CD4-positive, CD25-positive, alpha-beta regulatory T cell (primary cell): ENCODE results near the gene RAG2. TPM values are rescaled to one million over a fixed set of nuclear protein-coding genes. Genes with fewer than 3 reads are reported as not detected.

Source experiments
- ATAC-seq, 2 donors: fragments of 150-1000 bp; cut with Tn5 transposase; one replicate each; pipeline ENCODE4 v1.10.0; 2021; ENCODE audit warnings: low read depth in 2 of 2, moderate number of reproducible peaks in 2 of 2, moderate library complexity in 1 of 2
- DNase-seq, 3 donors: peaks; one replicate each; pipeline versions ENCODE4 v3.0.0 to v3.0.0-alpha.2; 2012 to 2022; ENCODE audit warnings: mixed read lengths in 1 of 3
- H3K27ac ChIP-seq: one replicate; pipeline ENCODE4 v1.7.0; 2013; ENCODE audit warnings: mild to moderate bottlenecking, low read length; ENCODE audit not compliant: insufficient read depth, poor library complexity, severe bottlenecking
- H3K27me3 ChIP-seq: one replicate; pipeline ENCODE4 v1.7.0; 2013; ENCODE audit warnings: low read length; ENCODE audit not compliant: control insufficient read depth, insufficient read depth
- H3K36me3 ChIP-seq: one replicate; pipeline ENCODE4 v1.7.0; 2013; ENCODE audit warnings: mild to moderate bottlenecking, low read length, moderate library complexity; ENCODE audit not compliant: control insufficient read depth, insufficient read depth
- H3K4me1 ChIP-seq: 2 replicates; pipeline ENCODE4 v1.7.0; 2013; ENCODE audit warnings: mild to moderate bottlenecking, low read length; ENCODE audit not compliant: insufficient read depth, control insufficient read depth, poor library complexity, severe bottlenecking
- H3K4me3 ChIP-seq: one replicate; pipeline ENCODE4 v1.7.0; 2013; ENCODE audit warnings: low read depth, mild to moderate bottlenecking, low read length, moderate library complexity
- H3K9me3 ChIP-seq, 2 experiments: 1 replicate in 1 of 2; 2 replicates in 1 of 2; pipeline ENCODE4 v1.7.0; 2013; ENCODE audit warnings: low read length in 2 of 2, mild to moderate bottlenecking in 1 of 2, moderate library complexity in 1 of 2; ENCODE audit not compliant: control insufficient read depth in 2 of 2
- H3K27ac Mint-ChIP-seq, 3 donors: one replicate each; pipeline ENCODE4 v1.8.0; 2020 to 2022; ENCODE audit warnings: mild to moderate bottlenecking in 3 of 3, mixed read lengths in 3 of 3, moderate library complexity in 2 of 3
- H3K27me3 Mint-ChIP-seq: one replicate; pipeline ENCODE4 v1.8.0; 2022; ENCODE audit warnings: mild to moderate bottlenecking, mixed read lengths
- H3K36me3 Mint-ChIP-seq: one replicate; pipeline ENCODE4 v1.8.0; 2020; ENCODE audit warnings: mixed read lengths
- H3K4me1 Mint-ChIP-seq, 4 donors: one replicate each; pipeline ENCODE4 v1.8.0; 2020 to 2022; ENCODE audit warnings: mixed read lengths in 4 of 4, mild to moderate bottlenecking in 1 of 4
- H3K4me3 Mint-ChIP-seq, 4 donors: one replicate each; pipeline ENCODE4 v1.8.0; 2020 to 2022; ENCODE audit warnings: mild to moderate bottlenecking in 4 of 4, mixed read lengths in 4 of 4, moderate library complexity in 3 of 4
- H3K9me3 Mint-ChIP-seq, 7 donors: one replicate each; pipeline ENCODE4 v1.8.0; 2020 to 2022; ENCODE audit warnings: mixed read lengths in 7 of 7, mild to moderate bottlenecking in 3 of 7, moderate library complexity in 2 of 7
- polyA plus RNA-seq, 4 donors: library from polyadenylated mRNA; unstranded; fragments of 300-500 nt; fragmentation: Illumina TruSeq; gene quantifications; one replicate each; pipeline ENCODE4 v1.2.3, GENCODE V29; 2021
- total RNA-seq: library from RNA; stranded (reverse); gene quantifications from one replicate; pipeline ENCODE4 v1.2.3, GENCODE V29; 2022

The RAG2 gene
- total and polyA plus RNA-seq, 5 donors from 2014 or later: not detected

DNA sequence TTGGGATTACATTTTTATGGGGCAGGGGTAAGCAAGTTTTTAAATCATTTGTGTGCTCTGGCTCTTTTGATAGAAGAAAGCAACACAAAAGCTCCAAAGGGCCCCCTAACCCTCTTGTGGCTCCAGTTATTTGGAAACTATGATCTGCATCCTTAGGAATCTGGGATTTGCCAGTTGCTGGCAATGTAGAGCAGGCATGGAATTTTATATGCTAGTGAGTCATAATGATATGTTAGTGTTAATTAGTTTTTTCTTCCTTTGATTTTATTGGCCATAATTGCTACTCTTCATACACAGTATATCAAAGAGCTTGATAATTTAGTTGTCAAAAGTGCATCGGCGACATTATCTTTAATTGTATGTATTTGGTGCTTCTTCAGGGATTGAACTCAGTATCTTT is 20.2 kb downstream of the RAG2 start:
- H3K36me3 ChIP-seq: no peaks in the 10 kb centered on the region
- Mint-ChIP-seq H3K27ac (no peak overlapping the region), H3K9me3 (peaks cover 0 to 8% (median 0%) of the 10 kb centered on the region in 7 donors), H3K27me3 (peaks cover 4% of the 10 kb centered on the region), H3K36me3 (no peaks in the 10 kb centered on the region), H3K4me1 (no peaks in the 10 kb centered on the region), H3K4me3 (no peak overlapping the region)
- no peaks in the 10 kb centered on the region for H3K27me3 ChIP-seq
- ATAC-seq (no peak), DNase-seq (no peak)
- H3K4me3 ChIP-seq: no peak overlapping the region
- H3K4me1 ChIP-seq: no peaks in the 10 kb centered on the region
- H3K27ac ChIP-seq: no peak overlapping the region
- H3K9me3 ChIP-seq: no peaks in the 10 kb centered on the region

DNA sequence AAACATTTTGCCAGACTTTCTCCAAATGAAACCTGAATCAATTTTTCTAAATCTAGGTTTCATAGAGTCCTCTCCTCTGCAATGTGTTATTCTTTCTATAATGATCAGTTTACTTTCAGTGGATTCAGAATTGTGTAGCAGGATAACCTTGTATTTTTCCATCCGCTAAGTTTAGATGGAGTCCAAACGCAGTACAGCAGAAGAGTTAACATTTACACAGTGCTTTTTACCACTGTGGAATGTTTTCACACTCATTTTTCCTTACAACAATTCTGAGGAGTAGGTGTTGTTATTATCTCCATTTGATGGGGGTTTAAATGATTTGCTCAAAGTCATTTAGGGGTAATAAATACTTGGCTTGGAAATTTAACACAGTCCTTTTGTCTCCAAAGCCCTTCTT is 20.7 kb downstream of the RAG2 start:
- H3K9me3 ChIP-seq: no peaks in the 10 kb centered on the region
- Mint-ChIP-seq H3K4me3 (no peak overlapping the region), H3K9me3 (peaks cover 0 to 8% (median 0%) of the 10 kb centered on the region in 7 donors), H3K4me1 (no peaks in the 10 kb centered on the region), H3K36me3 (no peaks in the 10 kb centered on the region), H3K27ac (no peak overlapping the region), H3K27me3 (peaks cover 4% of the 10 kb centered on the region)
- no peak overlapping the region for H3K27ac ChIP-seq
- H3K36me3 ChIP-seq: no peaks in the 10 kb centered on the region
- H3K4me1 ChIP-seq: no peaks in the 10 kb centered on the region
- no peaks in the 10 kb centered on the region for H3K27me3 ChIP-seq
- DNase-seq (no peak), ATAC-seq (no peak)
- H3K4me3 ChIP-seq: no peak overlapping the region

DNA sequence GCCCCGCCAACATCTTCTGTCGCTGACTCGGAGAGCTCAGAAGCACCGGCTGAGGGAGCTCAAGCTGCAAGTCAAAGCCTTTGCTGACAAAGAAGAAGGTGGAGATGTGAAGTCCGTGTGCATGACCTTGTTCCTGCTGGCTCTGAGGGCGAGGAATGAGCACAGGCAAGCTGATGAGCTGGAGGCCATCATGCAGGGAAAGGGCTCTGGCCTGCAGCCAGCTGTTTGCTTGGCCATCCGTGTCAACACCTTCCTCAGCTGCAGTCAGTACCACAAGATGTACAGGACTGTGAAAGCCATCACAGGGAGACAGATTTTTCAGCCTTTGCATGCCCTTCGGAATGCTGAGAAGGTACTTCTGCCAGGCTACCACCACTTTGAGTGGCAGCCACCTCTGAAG is 23.6 kb downstream of the RAG2 start:
- Histone ChIP-seq H3K27me3 (no peaks in the 10 kb centered on the region), H3K27ac (no peak overlapping the region), H3K4me1 (no peaks in the 10 kb centered on the region), H3K36me3 (no peaks in the 10 kb centered on the region), H3K9me3 (no peaks in the 10 kb centered on the region), H3K4me3 (no peak overlapping the region)
- H3K36me3 Mint-ChIP-seq: no peaks in the 10 kb centered on the region
- H3K27me3 Mint-ChIP-seq: peaks cover 6% of the 10 kb centered on the region
- ATAC-seq (no peak), DNase-seq (no peak)
- H3K9me3 Mint-ChIP-seq: no peaks in the 10 kb centered on the region
- no peaks in the 10 kb centered on the region for H3K4me1 Mint-ChIP-seq
- H3K27ac Mint-ChIP-seq: no peak overlapping the region
- no peak overlapping the region for H3K4me3 Mint-ChIP-seq

DNA sequence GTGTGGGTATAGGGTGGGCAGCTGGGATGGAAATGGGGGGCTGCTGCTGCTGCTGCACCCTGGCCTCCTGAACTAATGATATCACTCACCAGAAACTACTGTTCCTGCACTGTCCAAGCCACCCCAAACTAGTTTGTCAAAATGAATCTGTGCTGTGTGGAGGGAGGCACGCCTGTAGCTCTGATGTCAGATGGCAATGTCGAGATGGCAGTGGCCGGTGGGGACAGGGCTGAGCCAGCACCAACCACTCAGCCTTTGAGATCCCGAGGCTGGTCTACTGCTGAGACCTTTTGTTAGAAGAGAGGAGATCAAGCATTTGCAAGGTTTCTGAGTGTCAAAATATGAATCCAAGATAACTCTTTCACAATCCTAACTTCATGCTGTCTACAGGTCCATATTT is 28.9 kb downstream of the RAG2 start:
- Histone ChIP-seq H3K4me3 (no peak overlapping the region), H3K27me3 (peaks cover 6% of the 10 kb centered on the region), H3K36me3 (no peaks in the 10 kb centered on the region), H3K4me1 (no peaks in the 10 kb centered on the region), H3K9me3 (no peaks in the 10 kb centered on the region), H3K27ac (no peak overlapping the region)
- Mint-ChIP-seq H3K36me3 (no peaks in the 10 kb centered on the region), H3K9me3 (no peaks in the 10 kb centered on the region), H3K27ac (no peak overlapping the region), H3K27me3 (peaks cover 19% of the 10 kb centered on the region), H3K4me1 (peaks cover 0 to 11% (median 6%) of the 10 kb centered on the region in 4 donors), H3K4me3 (no peak overlapping the region)
- ATAC-seq (no peak), DNase-seq (no peak)

DNA sequence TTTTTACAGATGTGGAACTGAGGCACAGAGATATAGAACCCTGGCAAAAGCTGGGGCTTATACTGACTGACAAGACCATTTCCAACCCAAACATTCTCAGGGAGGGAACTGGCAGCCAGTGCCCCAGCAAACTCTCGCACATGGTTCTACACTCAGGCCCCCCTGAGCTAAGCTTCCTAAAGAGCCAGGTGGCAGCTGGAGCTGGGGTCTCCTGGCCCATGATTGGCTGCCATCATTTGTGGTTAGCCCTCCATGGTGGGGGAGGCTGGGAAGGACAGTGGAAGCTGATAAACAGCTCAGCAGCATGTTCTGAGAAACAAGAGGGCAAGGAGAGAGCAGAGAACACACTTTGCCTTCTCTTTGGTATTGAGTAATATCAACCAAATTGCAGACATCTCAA is 30.3 kb downstream of the RAG2 start, which contains the start of gene RAG1:
TSS of gene RAG1 (plus strand) at position 314 of the 400 bp plus-strand sequence. CDS start 5,298 bp downstream, outside the sequence.
- no peaks in the 10 kb centered on the region for H3K36me3 Mint-ChIP-seq
- H3K36me3 ChIP-seq: no peaks in the 10 kb centered on the region
- H3K9me3 ChIP-seq: no peaks in the 10 kb centered on the region
- H3K27ac Mint-ChIP-seq: no peak within 1 kb of the TSS
- H3K27me3 ChIP-seq: peaks cover 9% of the 10 kb centered on the region
- H3K4me1 Mint-ChIP-seq: peaks cover 0 to 12% (median 6%) of the 10 kb centered on the region in 4 donors
- H3K4me3 ChIP-seq: no peak within 1 kb of the TSS
- DNase-seq (no peak), ATAC-seq (no peak)
- peaks cover 21% of the 10 kb centered on the region for H3K27me3 Mint-ChIP-seq
- no peaks in the 10 kb centered on the region for H3K9me3 Mint-ChIP-seq
- no peak within 1 kb of the TSS for H3K27ac ChIP-seq
- no peaks in the 10 kb centered on the region for H3K4me1 ChIP-seq
- H3K4me3 Mint-ChIP-seq: no peak within 1 kb of the TSS

DNA sequence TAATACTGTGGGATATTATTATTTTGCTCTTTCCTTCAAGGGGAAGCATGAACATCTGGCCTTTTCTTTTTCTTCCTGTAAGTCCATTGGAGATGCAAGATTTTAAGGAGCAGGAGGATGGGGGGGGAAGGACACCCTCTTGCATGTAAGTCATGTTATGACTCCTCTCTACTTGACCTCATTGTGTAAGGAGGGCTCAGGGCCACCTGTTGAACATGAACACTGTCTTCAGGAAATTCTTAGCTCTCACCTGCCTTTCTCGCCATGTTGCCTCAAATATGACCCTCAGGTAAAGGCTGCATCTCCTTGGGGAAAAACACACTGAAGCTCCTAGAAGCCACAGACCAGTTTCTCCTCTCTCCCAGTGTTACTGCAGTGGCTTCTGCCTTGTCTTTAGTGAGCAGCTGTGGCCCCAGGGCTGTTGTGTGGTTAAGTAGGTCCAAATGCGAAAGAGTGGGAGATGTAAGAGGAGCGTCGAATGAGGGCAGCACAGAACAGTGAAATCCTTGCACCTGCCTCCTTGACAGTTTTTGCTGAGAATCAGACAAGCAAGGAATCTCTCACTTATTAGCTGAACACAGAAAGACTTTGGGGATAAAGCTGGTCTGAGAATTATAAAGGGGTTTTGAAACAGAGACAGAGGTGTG is 31.5 kb downstream of the RAG2 start:
- Histone ChIP-seq H3K4me1 (no peaks in the 10 kb centered on the region), H3K4me3 (no peak overlapping the region), H3K27ac (no peak overlapping the region), H3K36me3 (no peaks in the 10 kb centered on the region), H3K9me3 (no peaks in the 10 kb centered on the region), H3K27me3 (peaks cover 9% of the 10 kb centered on the region)
- Mint-ChIP-seq H3K27ac (no peak overlapping the region), H3K9me3 (peaks cover 0 to 3% (median 0%) of the 10 kb centered on the region in 7 donors), H3K36me3 (no peaks in the 10 kb centered on the region), H3K27me3 (peaks cover 22% of the 10 kb centered on the region), H3K4me1 (peaks cover 0 to 12% (median 6%) of the 10 kb centered on the region in 4 donors), H3K4me3 (no peak overlapping the region)
- DNase-seq (no peak), ATAC-seq (no peak)

DNA sequence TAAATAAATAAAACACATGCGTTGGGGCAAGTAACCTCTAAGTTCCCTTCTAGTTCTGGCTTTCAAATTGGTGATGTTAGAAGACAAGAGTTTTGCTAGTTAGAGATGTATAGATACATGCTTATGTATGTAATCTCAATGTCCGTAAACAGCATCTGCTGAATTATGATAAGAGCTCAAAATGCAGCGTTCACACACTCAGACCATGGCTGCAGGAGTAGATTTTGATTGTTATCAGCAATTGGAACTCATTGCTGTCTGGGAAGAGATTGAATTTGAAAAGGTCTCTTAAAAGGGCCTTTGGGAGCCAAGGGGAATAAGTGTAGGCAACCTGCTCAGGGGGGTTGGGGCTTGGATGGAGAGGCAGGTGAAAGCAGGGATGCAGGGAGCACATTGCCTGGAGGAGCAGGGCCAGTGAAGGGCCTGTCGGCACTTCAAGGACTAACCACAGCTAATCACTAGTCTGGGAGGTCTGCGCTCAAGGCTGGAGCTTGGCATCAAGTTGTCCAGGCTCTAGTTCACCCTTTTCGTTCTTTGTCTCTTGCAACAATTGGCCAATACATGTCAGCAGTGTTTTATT is 32.9 kb downstream of the RAG2 start:
- H3K4me1 Mint-ChIP-seq: peaks cover 0 to 12% (median 6%) of the 10 kb centered on the region in 4 donors
- H3K27me3 ChIP-seq: peaks cover 9% of the 10 kb centered on the region
- no peaks in the 10 kb centered on the region for H3K36me3 Mint-ChIP-seq
- ATAC-seq: no peak
- H3K27ac Mint-ChIP-seq: peak overlapping the region in 1 of 3 donors; percentile 50
- H3K4me1 ChIP-seq: no peaks in the 10 kb centered on the region
- peaks cover 22% of the 10 kb centered on the region for H3K27me3 Mint-ChIP-seq
- H3K9me3 Mint-ChIP-seq: peaks cover 0 to 5% (median 0%) of the 10 kb centered on the region in 7 donors
- DNase-seq: no peak
- no peak overlapping the region for H3K4me3 Mint-ChIP-seq
- H3K4me3 ChIP-seq: no peak overlapping the region
- H3K27ac ChIP-seq: no peak overlapping the region
- H3K36me3 ChIP-seq: no peaks in the 10 kb centered on the region
- no peaks in the 10 kb centered on the region for H3K9me3 ChIP-seq
